ENCODE data around the gene PTPRK. TPM values are rescaled to one million over a fixed set of nuclear protein-coding genes. Genes with fewer than 3 reads are reported as not detected.

Gene PTPRK
- total and polyA plus RNA-seq, 5 experiments from 2014 or later, result 3.7 to 7.5 (median 6.3) TPM

GRCh38 chr6:128512296-128512695 is 8.1 kb downstream of the PTPRK start:
- no peaks in the 10 kb centered on the region for H3K36me3 Mint-ChIP-seq

GRCh38 chr6:128511506-128511905 is 8.9 kb downstream of the PTPRK start:
- DNase-seq (no peak), ATAC-seq (no peak)
- no peak overlapping the region for H3K4me3 Mint-ChIP-seq
- peaks cover 0 to 16% (median 6%) of the 10 kb centered on the region in 5 donors for H3K27me3 Mint-ChIP-seq
- no peaks in the 10 kb centered on the region for H3K36me3 Mint-ChIP-seq
- POLR2A ChIA-PET, result no interaction called here
- H3K9me3 Mint-ChIP-seq, result no peaks in the 10 kb centered on the region
- no peak overlapping the region for H3K27ac Mint-ChIP-seq
- H3K4me1 Mint-ChIP-seq, result peaks cover 0 to 21% (median 8%) of the 10 kb centered on the region in 4 donors

More at GRCh38 chr6:128512296-128512695, 8.1 kb downstream of the PTPRK start:
- Mint-ChIP-seq H3K4me3 (no peak overlapping the region), H3K27me3 (peaks cover 0 to 24% (median 12%) of the 10 kb centered on the region in 5 donors), H3K4me1 (peaks cover 6 to 29% (median 8%) of the 10 kb centered on the region in 4 donors), H3K9me3 (no peaks in the 10 kb centered on the region), H3K27ac (no peak overlapping the region)
- POLR2A ChIA-PET, result no interaction called here
- DNase-seq (no peak), ATAC-seq (no peak)

GRCh38 chr6:128509709-128510108 is 10.7 kb downstream of the PTPRK start:
- Mint-ChIP-seq H3K4me1 (peaks cover 0 to 11% (median under 1%) of the 10 kb centered on the region in 4 donors), H3K9me3 (no peaks in the 10 kb centered on the region), H3K27me3 (peaks cover 0 to 7% (median 4%) of the 10 kb centered on the region in 5 donors), H3K36me3 (no peaks in the 10 kb centered on the region), H3K4me3 (no peak overlapping the region), H3K27ac (no peak overlapping the region)
- ATAC-seq, result no peak
- DNase-seq, result no peak
- POLR2A ChIA-PET, result no interaction called here

- Mint-ChIP-seq H3K9me3 (no peaks in the 10 kb centered on the region), H3K36me3 (no peaks in the 10 kb centered on the region), H3K4me3 (no peak overlapping the region), H3K27ac (no peak overlapping the region), H3K27me3 (peaks cover 0 to 6% (median 4%) of the 10 kb centered on the region in 5 donors), H3K4me1 (peaks cover 0 to 10% (median under 1%) of the 10 kb centered on the region in 4 donors)
- POLR2A ChIA-PET, result no interaction called here
- ATAC-seq (no peak), DNase-seq (no peak)
These were observed 11.7 kb downstream of the PTPRK start for GRCh38 chr6:128508588-128509296.

- peaks cover 0 to 10% (median under 1%) of the 10 kb centered on the region in 4 donors for H3K4me1 Mint-ChIP-seq
- H3K4me3 Mint-ChIP-seq, result no peak overlapping the region
- POLR2A ChIA-PET, result no interaction called here
- H3K9me3 Mint-ChIP-seq, result no peaks in the 10 kb centered on the region
- no peak for ATAC-seq
- peaks cover 0 to 4% (median 1%) of the 10 kb centered on the region in 5 donors for H3K27me3 Mint-ChIP-seq
- no peak overlapping the region for H3K27ac Mint-ChIP-seq
- H3K36me3 Mint-ChIP-seq, result no peaks in the 10 kb centered on the region
- no peak for DNase-seq
These were observed 12.8 kb downstream of the PTPRK start for GRCh38 chr6:128507337-128508310.

GRCh38 chr6:128505603-128506002 is 14.8 kb downstream of the PTPRK start:
- POLR2A ChIA-PET, result interaction anchor here (0.7 kb wide), 1 partner anchor 136 kb away, joined by 4 read pairs; no protein-coding TSS in a partner anchor
- H3K27me3 Mint-ChIP-seq, result peaks cover 0 to 2% (median 0%) of the 10 kb centered on the region in 5 donors
- H3K9me3 Mint-ChIP-seq, result no peaks in the 10 kb centered on the region
- no peak overlapping the region for H3K27ac Mint-ChIP-seq
- no peak overlapping the region for H3K4me3 Mint-ChIP-seq
- no peak for ATAC-seq
- peaks cover 0 to 4% (median 0%) of the 10 kb centered on the region in 4 donors for H3K4me1 Mint-ChIP-seq
- H3K36me3 Mint-ChIP-seq, result no peaks in the 10 kb centered on the region
- DNase-seq, result no peak

GRCh38 chr6:128504003-128504654 is 16.3 kb downstream of the PTPRK start:
- Mint-ChIP-seq H3K9me3 (no peaks in the 10 kb centered on the region), H3K27me3 (peaks cover 0 to 2% (median 0%) of the 10 kb centered on the region in 5 donors), H3K27ac (no peak overlapping the region), H3K4me1 (peaks cover 0 to 1% (median 0%) of the 10 kb centered on the region in 4 donors), H3K4me3 (no peak overlapping the region), H3K36me3 (no peaks in the 10 kb centered on the region)
- ATAC-seq, result no peak
- POLR2A ChIA-PET, result no interaction called here
- DNase-seq, result no peak

GRCh38 chr6:128500749-128501600 is 19.4 kb downstream of the PTPRK start:
- ATAC-seq (no peak), DNase-seq (no peak)
- Mint-ChIP-seq H3K4me3 (no peak overlapping the region), H3K27me3 (no peaks in the 10 kb centered on the region), H3K36me3 (no peaks in the 10 kb centered on the region), H3K9me3 (no peaks in the 10 kb centered on the region), H3K4me1 (peaks cover 0 to 4% (median 0%) of the 10 kb centered on the region in 4 donors), H3K27ac (no peak overlapping the region)
- POLR2A ChIA-PET, result no interaction called here

- Mint-ChIP-seq H3K4me3 (no peak overlapping the region), H3K27me3 (no peaks in the 10 kb centered on the region), H3K27ac (no peak overlapping the region), H3K4me1 (peaks cover 0 to 5% (median 0%) of the 10 kb centered on the region in 4 donors), H3K36me3 (no peaks in the 10 kb centered on the region), H3K9me3 (no peaks in the 10 kb centered on the region)
- POLR2A ChIA-PET, result no interaction called here
- ATAC-seq (no peak), DNase-seq (no peak)
These were observed 20.4 kb downstream of the PTPRK start for GRCh38 chr6:128500014-128500413.

- peaks cover 0 to 5% (median 0%) of the 10 kb centered on the region in 4 donors for H3K4me1 Mint-ChIP-seq
- DNase-seq (no peak), ATAC-seq (no peak)
- H3K27ac Mint-ChIP-seq, result no peak overlapping the region
- H3K36me3 Mint-ChIP-seq, result no peaks in the 10 kb centered on the region
- no peaks in the 10 kb centered on the region for H3K9me3 Mint-ChIP-seq
- POLR2A ChIA-PET, result no interaction called here
- H3K27me3 Mint-ChIP-seq, result no peaks in the 10 kb centered on the region
- H3K4me3 Mint-ChIP-seq, result no peak overlapping the region
These were observed 21.2 kb downstream of the PTPRK start for GRCh38 chr6:128499079-128499731.

GRCh38 chr6:128498234-128498633 is 22.2 kb downstream of the PTPRK start:
- no peak overlapping the region for H3K27ac Mint-ChIP-seq
- H3K4me3 Mint-ChIP-seq, result no peak overlapping the region
- POLR2A ChIA-PET, result no interaction called here
- H3K4me1 Mint-ChIP-seq, result peaks cover 0 to 9% (median under 1%) of the 10 kb centered on the region in 4 donors
- H3K36me3 Mint-ChIP-seq, result peaks cover 0 to 4% (median 0%) of the 10 kb centered on the region in 3 donors
- DNase-seq (no peak), ATAC-seq (no peak)
- H3K9me3 Mint-ChIP-seq, result no peaks in the 10 kb centered on the region
- peaks cover 0 to 1% (median 0%) of the 10 kb centered on the region in 5 donors for H3K27me3 Mint-ChIP-seq
